Measurements from ENCODE around the gene LTBP1.
"Not testable (repeated sequence)": the region's sequence is repeated elsewhere in the genome, so short reads cannot be mapped to it uniquely, and the experiment has no call there.

Gene LTBP1

DNA sequence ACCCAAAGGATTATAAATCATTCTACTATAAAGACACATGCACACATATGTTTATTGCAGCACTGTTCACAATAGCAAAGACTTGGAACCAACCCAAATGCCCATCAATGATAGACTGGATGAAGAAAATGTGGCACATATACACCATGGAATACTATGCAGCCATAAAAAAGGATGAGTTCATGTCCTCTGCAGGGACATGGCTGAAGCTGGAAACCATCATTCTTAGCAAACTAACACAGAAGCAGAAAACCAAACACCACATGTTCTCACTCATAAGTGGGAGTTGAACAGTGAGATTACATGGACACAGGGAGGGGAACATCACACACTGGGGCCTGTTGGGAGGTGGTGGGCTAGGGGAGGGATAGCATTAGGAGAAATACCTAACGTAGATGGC lies 288.8 kb downstream of the LTBP1 start:
- ATAC-seq; H3K9me3 Mint-ChIP-seq; H3K4me3 Mint-ChIP-seq; DNase-seq (ENCODE audit: low spot score in 2 of 2); H3K36me3 Mint-ChIP-seq; H3K4me1 Mint-ChIP-seq; H3K27ac Mint-ChIP-seq: not testable (repeated sequence)

DNA sequence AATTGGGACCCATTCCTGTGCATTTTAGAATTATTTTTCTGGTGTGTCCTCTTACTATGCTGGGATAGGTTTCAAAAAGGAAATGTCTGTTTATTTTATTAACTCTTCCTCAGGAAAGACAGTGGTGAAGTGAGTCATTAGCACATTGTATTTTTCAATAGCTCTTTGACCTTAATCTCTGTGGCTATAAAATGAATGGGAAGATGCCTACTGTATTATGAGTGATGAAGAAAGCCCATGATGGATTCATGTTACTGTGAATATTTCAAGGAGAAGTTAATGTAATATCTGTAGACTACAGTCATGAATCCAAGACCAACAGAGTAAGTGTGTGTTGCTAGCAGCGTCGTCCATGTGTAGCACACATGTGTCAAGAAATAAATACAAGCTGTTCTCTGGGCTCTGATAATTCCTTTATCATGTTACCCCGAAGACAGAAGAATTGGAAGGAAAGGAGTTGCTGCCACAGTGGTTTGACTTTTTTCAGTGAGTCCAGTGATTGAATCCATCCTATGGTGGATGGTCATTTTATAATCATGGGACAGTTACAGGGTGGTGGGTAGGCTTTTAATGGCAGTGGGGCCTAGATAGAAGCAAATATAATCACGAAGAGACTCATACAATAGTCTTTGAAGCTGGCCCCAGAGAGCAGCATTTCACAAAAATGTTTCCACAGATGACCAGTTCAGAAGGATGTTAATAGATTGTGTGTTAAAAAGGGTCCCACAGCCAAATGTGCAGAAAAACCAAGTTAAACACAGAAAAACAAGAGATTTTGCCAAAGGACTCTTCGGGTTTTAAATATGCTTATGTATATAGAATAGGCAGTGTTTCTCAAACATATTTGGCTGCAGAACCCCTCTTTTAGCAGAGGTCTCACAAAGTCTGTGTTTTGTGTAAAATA lies 290.0 kb downstream of the LTBP1 start:
- Mint-ChIP-seq H3K4me3 (no peak overlapping the region), H3K9me3 (no peaks in the 10 kb centered on the region), H3K27ac (no peak overlapping the region), H3K4me1 (no peaks in the 10 kb centered on the region), H3K36me3 (no peaks in the 10 kb centered on the region)
- DNase-seq (ENCODE audit: low spot score in 2 of 2) (no peak), ATAC-seq (no peak)

DNA sequence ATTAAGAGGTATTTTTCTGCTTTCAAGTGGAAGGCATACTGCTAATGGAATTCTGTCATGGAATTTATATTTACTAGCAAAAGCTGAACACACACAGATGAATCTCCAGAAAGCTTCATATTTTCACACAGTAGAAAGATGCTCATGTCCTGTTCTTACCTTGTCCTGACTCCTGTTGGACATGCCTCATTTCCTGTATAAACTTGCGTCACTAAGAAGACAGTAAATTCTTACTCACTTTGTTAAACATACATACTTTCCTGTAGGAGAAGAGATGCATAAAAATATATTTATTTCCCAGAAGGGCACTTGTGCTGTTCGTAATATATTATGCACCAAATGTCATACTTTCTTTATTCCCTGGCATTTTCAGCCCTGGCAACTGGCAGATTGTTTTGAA lies 291.4 kb downstream of the LTBP1 start:
- no peak for ATAC-seq
- Mint-ChIP-seq H3K27ac (no peak overlapping the region), H3K36me3 (no peaks in the 10 kb centered on the region), H3K4me1 (no peaks in the 10 kb centered on the region), H3K4me3 (no peak overlapping the region), H3K9me3 (no peaks in the 10 kb centered on the region)
- DNase-seq (ENCODE audit: low spot score in 2 of 2) = no peak

DNA sequence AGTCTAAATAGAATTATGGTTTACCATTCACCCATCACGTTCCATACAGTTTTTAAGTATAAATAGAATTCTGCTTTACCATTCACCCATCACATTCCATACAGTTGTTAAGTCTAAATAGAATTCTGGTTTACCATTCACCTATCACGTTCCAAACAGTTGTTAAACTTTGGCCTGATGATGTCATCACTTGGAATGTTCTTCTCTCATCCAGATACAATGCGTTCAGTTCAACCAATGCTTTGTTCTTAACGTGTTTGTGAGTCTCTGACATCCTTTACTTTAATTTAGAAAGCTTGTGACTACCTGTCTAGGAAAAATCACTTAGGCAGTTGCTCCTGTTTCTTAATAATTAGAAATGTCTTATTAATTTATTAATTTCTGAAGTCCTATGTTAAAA lies 293.4 kb downstream of the LTBP1 start:
- Mint-ChIP-seq H3K9me3 (no peaks in the 10 kb centered on the region), H3K36me3 (no peaks in the 10 kb centered on the region), H3K4me1 (no peaks in the 10 kb centered on the region), H3K4me3 (no peak overlapping the region), H3K27ac (no peak overlapping the region)
- no peak for DNase-seq (ENCODE audit: low spot score in 2 of 2)
- no peak for ATAC-seq

- no peak overlapping the region for H3K27ac Mint-ChIP-seq
- no peaks in the 10 kb centered on the region for H3K4me1 Mint-ChIP-seq
- DNase-seq (ENCODE audit: low spot score in 2 of 2) (no peak), ATAC-seq (no peak)
- H3K4me3 Mint-ChIP-seq = no peak overlapping the region
- no peaks in the 10 kb centered on the region for H3K36me3 Mint-ChIP-seq
- no peaks in the 10 kb centered on the region for H3K9me3 Mint-ChIP-seq
These were observed 294.3 kb downstream of the LTBP1 start for GRCh38 chr2:33241072-33241471.

DNA sequence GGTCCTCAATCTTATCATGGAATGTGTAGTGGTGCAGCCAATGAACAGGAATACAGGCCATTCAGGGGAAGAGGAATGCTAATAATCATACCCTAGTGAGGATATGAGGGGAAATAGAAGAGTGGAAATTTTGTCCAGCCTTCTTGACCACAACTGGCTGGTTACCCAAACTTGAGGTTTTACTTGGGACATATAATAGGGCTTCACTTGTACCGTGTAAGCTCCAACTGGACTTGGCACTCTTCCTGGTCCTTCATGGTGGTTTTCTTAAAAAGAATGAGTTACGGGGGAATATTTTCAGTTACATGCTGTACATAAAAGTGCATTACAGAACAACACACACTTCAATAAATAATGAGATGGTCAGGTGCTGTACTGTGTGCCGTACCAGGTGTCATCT lies 294.8 kb downstream of the LTBP1 start:
- DNase-seq (ENCODE audit: low spot score in 2 of 2) = no peak

GRCh38 chr2:33242845-33243244 lies 296.1 kb downstream of the LTBP1 start:
- Mint-ChIP-seq H3K4me3 (no peak overlapping the region), H3K9me3 (no peaks in the 10 kb centered on the region), H3K27ac (no peak overlapping the region), H3K36me3 (no peaks in the 10 kb centered on the region), H3K4me1 (no peaks in the 10 kb centered on the region)
- ATAC-seq = peak; percentile 63
- no peak for DNase-seq (ENCODE audit: low spot score in 2 of 2)

More for the DNA sequence above, 294.8 kb downstream of the LTBP1 start:
- Mint-ChIP-seq H3K36me3 (no peaks in the 10 kb centered on the region), H3K27ac (no peak overlapping the region), H3K9me3 (no peaks in the 10 kb centered on the region), H3K4me1 (no peaks in the 10 kb centered on the region), H3K4me3 (no peak overlapping the region)
- no peak for ATAC-seq

DNA sequence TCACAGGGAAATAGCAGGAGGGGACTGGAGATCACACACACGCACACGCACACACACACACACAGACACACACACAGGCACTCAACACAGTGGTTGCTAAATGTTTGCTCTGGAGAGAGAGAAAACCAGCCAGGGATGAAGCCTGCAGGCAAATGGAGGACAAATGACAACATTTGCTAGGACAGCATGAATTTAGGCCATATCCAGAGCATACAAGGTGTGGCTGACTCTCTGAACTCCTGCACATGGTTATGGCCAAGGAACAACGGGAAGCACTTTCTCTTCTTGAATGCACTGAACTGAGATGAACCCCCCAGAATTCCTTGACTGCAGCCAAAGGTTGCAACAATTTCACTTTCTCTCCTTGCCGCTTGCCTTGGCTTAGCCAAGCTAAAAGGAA lies 299.7 kb downstream of the LTBP1 start:
- H3K9me3 Mint-ChIP-seq = no peaks in the 10 kb centered on the region
- no peak overlapping the region for H3K4me3 Mint-ChIP-seq
- H3K4me1 Mint-ChIP-seq = no peaks in the 10 kb centered on the region
- H3K36me3 Mint-ChIP-seq = no peaks in the 10 kb centered on the region
- no peak overlapping the region for H3K27ac Mint-ChIP-seq
- ATAC-seq (no peak), DNase-seq (ENCODE audit: low spot score in 2 of 2) (no peak)

DNA sequence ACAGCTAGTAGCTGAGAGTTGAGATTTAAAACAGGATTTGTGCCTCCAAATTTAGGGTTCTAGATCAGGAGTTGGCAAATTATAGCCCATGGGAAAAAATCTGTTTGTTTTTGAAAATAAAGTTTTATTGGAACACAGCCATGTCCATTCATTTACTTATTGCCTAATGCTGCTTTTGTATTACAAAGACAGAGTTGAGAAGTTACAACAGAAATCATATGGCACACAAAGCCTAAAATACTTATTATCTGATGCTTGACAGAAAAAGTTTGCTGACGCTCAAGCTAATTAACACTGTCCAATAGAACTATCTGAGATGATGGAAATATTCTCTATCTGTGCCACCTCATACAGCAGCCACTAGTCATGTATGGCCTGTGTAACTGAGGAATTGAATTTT lies 300.6 kb downstream of the LTBP1 start:
- no peak for ATAC-seq
- H3K36me3 Mint-ChIP-seq = no peaks in the 10 kb centered on the region

DNA sequence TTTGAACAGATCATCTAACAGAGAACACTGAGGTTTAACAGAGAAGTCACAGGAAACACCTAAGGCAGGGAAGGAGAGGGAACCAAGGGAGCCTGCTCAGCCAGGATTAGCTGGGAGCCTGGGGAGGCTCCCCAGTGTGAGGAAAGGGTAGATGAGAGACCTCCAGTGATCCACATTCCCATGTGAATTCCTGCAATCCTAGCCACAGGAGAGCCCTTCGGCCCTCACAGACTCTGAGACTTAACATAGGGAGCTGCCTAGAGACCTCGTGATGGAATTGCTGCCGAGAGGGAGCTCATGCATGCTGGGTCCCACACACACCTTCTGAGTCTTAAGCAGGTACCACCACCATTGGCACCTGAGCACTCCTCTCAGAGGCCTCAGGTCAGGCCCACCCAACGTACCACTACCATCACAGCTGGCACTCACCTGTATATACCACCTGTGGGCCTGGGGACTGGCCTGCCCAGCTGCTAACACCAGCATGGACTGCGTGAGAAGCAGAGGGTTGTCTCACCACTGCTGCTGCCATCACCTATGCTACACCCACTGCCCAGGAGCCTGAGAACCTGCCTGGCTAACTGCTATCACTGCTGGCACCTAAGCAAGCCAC lies 303.8 kb downstream of the LTBP1 start:
- H3K4me1 Mint-ChIP-seq = no peaks in the 10 kb centered on the region
- no peaks in the 10 kb centered on the region for H3K36me3 Mint-ChIP-seq
- DNase-seq (ENCODE audit: low spot score in 2 of 2) (no peak), ATAC-seq (peak; percentile 26)
- H3K9me3 Mint-ChIP-seq = no peaks in the 10 kb centered on the region
- no peak overlapping the region for H3K4me3 Mint-ChIP-seq
- H3K27ac Mint-ChIP-seq = no peak overlapping the region

More for the DNA sequence above, 300.6 kb downstream of the LTBP1 start:
- H3K4me1 Mint-ChIP-seq = no peaks in the 10 kb centered on the region
- no peaks in the 10 kb centered on the region for H3K9me3 Mint-ChIP-seq
- H3K27ac Mint-ChIP-seq = no peak overlapping the region
- no peak overlapping the region for H3K4me3 Mint-ChIP-seq
- no peak for DNase-seq (ENCODE audit: low spot score in 2 of 2)

DNA sequence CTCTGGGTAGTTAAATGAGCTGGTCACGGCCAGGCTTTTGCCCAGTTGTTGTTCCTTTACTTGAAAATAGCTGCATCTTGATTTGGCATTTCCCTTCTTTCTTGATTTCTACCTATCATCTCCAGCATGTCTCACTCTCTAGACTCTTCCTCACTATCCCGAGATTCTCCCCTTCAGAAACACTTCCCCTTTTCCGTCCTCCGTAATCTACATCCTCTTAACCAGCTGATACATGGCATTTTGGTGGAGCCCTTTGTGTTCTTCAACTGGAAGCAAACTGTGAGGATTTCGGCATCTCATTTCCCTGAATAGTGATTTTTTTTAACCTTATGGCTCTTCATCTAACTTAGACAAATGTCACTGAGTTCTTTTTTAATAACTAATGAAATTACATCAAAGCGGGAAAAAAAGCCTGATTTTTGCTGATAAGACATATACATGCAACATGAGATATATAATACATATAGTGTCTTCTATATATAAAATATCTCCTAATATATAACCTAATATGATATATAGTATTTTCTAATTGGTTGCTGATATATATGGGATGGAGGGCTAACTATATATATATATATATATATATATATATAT lies 309.5 kb downstream of the LTBP1 start:
- ATAC-seq (no peak), DNase-seq (ENCODE audit: low spot score in 2 of 2) (no peak)
- H3K9me3 Mint-ChIP-seq = no peaks in the 10 kb centered on the region
- H3K4me1 Mint-ChIP-seq = no peaks in the 10 kb centered on the region
- no peaks in the 10 kb centered on the region for H3K36me3 Mint-ChIP-seq
- H3K27ac Mint-ChIP-seq = no peak overlapping the region
- H3K4me3 Mint-ChIP-seq = no peak overlapping the region

GRCh38 chr2:33258387-33258786 lies 311.6 kb downstream of the LTBP1 start:
- no peaks in the 10 kb centered on the region for H3K4me1 Mint-ChIP-seq
- H3K27ac Mint-ChIP-seq = no peak overlapping the region
- H3K9me3 Mint-ChIP-seq = no peaks in the 10 kb centered on the region
- no peak overlapping the region for H3K4me3 Mint-ChIP-seq
- DNase-seq (ENCODE audit: low spot score in 2 of 2) (no peak), ATAC-seq (no peak)
- H3K36me3 Mint-ChIP-seq = no peaks in the 10 kb centered on the region

- Mint-ChIP-seq H3K4me3 (no peak overlapping the region), H3K27ac (no peak overlapping the region), H3K4me1 (no peaks in the 10 kb centered on the region), H3K36me3 (no peaks in the 10 kb centered on the region), H3K9me3 (no peaks in the 10 kb centered on the region)
- no peak for ATAC-seq
- no peak for DNase-seq (ENCODE audit: low spot score in 2 of 2)
These were observed 315.3 kb downstream of the LTBP1 start for GRCh38 chr2:33262097-33262496.

GRCh38 chr2:33264766-33265165 lies 318.0 kb downstream of the LTBP1 start:
- ATAC-seq = no peak
- DNase-seq (ENCODE audit: low spot score in 2 of 2) = no peak

DNA sequence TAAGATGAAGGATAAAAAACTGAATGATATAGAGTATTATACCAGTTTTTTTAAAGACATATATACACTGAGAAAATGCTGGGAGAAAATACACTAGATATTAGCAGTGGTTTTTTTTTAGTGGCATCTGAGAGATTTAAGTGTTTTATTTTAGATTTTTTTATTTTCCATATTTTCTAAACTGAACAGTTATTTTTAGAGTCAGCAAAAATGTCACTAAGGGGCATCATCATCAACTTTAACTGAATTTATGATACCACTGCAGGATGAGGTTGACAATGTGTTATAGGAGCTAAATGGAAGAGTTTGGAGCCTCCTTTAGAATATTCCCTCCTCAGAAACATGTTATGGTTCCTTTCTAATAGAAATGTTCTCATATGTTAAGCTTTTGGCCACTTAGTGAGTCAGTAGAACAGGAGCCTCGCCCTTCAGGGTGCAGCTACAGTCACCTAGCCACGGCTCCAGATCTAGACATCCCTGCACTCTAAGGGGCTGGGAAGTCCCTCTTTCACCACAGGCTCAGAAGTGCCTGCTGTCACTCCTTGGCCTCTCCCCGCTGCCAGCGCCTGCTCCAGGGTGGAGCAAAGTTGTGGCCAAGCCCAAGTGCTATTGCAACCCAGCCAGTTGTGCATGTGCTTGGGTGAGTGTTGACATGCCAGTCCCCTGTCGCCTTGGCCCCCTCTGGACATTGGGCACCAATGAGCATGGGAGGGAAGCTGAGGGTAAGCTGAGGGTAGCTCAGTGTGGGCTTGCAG lies 319.0 kb downstream of the LTBP1 start:
- Mint-ChIP-seq H3K4me3 (no peak overlapping the region), H3K4me1 (peaks cover 11% of the 10 kb centered on the region), H3K27ac (no peak overlapping the region), H3K36me3 (no peaks in the 10 kb centered on the region), H3K9me3 (no peaks in the 10 kb centered on the region)
- DNase-seq (ENCODE audit: low spot score in 2 of 2) (no peak), ATAC-seq (peak; percentile 67)

More at GRCh38 chr2:33264766-33265165, 318.0 kb downstream of the LTBP1 start:
- Mint-ChIP-seq H3K4me1 (peaks cover 11% of the 10 kb centered on the region), H3K9me3 (no peaks in the 10 kb centered on the region), H3K36me3 (no peaks in the 10 kb centered on the region), H3K27ac (no peak overlapping the region), H3K4me3 (no peak overlapping the region)
